ENCODE data around the gene IL2RA. TPM values are rescaled to one million over a fixed set of nuclear protein-coding genes. Genes with fewer than 3 reads are reported as not detected.

The IL2RA gene
- total RNA-seq, 1 experiment from 2014 or later = not detected

DNA sequence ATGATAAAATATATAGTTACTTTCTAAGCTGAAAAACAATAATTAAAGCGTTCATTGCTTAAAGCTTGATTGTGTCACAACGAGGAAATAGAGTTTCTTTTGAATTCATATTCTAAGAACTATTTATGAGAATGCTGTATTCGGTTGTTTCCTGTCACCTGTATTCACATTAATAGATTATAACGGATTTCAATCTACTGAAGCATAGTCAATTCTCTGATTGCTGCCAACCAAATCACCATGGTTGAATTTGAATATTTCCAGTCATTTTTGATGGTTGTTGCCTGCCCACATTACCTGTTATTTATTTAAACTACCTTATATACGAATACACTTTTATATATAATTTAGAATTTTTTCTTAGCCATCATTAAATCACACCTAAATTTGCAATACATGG, 22.0 kb downstream of the IL2RA start:
- ATAC-seq (no peak), DNase-seq (no peak)
- BruUV-seq (replicated peaks) = no TSS peak
- Histone ChIP-seq H3K4me3 (ENCODE audit: low read length) (no peak overlapping the region), H3K4me1 (ENCODE audit: insufficient read depth, low read length) (no peaks in the 10 kb centered on the region), H3F3A (ENCODE audit: low read length, unreplicated experiment) (no peaks in the 10 kb centered on the region), H3K9me2 (replicated peaks; ENCODE audit: low read length) (no peaks in the 10 kb centered on the region), H3K27ac (ENCODE audit: low read length) (no peak overlapping the region), H3K4me2 (ENCODE audit: low read length) (no peak overlapping the region), H3K79me2 (ENCODE audit: low read length) (no peaks in the 10 kb centered on the region), H4K20me1 (ENCODE audit: low read length) (no peaks in the 10 kb centered on the region), H3K27me3 (ENCODE audit: low read length) (peaks cover 44% of the 10 kb centered on the region), H3K36me3 (ENCODE audit: low read depth, low read length) (no peaks in the 10 kb centered on the region), H3K9ac (ENCODE audit: low read length) (no peak overlapping the region), H3K9me3 (ENCODE audit: low read length) (no peaks in the 10 kb centered on the region), H2AFZ (ENCODE audit: low read length) (no peak overlapping the region)
- ChIA-PET POLR2A (ENCODE audit: unreplicated experiment) (no interaction called here), CTCF (no interaction called here)
- TF ChIP-seq EZH2phosphoT487 (IDR thresholded peaks at IDR 0.05; ENCODE audit: borderline replicate concordance, low read length) (no peak), EZH2 (IDR thresholded peaks at IDR 0.05; ENCODE audit: low read length, unreplicated experiment) (no peak)
- TF ChIP-seq, protein P1, sequence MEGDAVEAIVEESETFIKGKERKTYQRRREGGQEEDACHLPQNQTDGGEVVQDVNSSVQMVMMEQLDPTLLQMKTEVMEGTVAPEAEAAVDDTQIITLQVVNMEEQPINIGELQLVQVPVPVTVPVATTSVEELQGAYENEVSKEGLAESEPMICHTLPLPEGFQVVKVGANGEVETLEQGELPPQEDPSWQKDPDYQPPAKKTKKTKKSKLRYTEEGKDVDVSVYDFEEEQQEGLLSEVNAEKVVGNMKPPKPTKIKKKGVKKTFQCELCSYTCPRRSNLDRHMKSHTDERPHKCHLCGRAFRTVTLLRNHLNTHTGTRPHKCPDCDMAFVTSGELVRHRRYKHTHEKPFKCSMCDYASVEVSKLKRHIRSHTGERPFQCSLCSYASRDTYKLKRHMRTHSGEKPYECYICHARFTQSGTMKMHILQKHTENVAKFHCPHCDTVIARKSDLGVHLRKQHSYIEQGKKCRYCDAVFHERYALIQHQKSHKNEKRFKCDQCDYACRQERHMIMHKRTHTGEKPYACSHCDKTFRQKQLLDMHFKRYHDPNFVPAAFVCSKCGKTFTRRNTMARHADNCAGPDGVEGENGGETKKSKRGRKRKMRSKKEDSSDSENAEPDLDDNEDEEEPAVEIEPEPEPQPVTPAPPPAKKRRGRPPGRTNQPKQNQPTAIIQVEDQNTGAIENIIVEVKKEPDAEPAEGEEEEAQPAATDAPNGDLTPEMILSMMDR (conservative IDR thresholded peaks at IDR 0.05; ENCODE audit: low read depth, low read length) = no peak
- intact Hi-C loops (cut with micrococcal nuclease) = no loop called here

DNA sequence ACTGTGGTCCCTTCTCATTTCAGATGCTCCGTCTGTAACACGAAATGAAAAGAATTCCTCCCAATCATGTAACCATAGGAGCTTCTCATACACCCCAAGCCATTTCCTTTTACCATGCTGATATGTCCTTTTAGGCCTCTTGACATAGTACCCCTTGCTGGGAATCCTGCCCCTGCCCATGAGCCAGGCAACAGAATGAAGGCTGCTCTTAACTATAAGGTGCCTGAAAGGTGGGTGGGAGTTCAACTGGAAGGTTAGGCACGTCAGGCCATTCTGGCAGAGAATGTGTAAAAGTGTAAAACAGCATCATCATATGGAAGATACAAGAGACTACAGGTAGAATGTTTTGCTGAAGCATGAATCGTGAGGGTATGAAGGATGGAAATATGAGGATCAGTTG, 22.5 kb downstream of the IL2RA start:
- no TSS peak for BruUV-seq (replicated peaks)
- intact Hi-C loops (cut with micrococcal nuclease) = no loop called here
- Histone ChIP-seq H3K27ac (ENCODE audit: low read length) (no peak overlapping the region), H3K79me2 (ENCODE audit: low read length) (no peaks in the 10 kb centered on the region), H3K36me3 (ENCODE audit: low read depth, low read length) (no peaks in the 10 kb centered on the region), H3K9me2 (replicated peaks; ENCODE audit: low read length) (no peaks in the 10 kb centered on the region), H3K4me2 (ENCODE audit: low read length) (no peak overlapping the region), H3K27me3 (ENCODE audit: low read length) (peaks cover 44% of the 10 kb centered on the region), H3K9me3 (ENCODE audit: low read length) (no peaks in the 10 kb centered on the region), H3K4me1 (ENCODE audit: insufficient read depth, low read length) (no peaks in the 10 kb centered on the region), H3K9ac (ENCODE audit: low read length) (no peak overlapping the region), H2AFZ (ENCODE audit: low read length) (no peak overlapping the region), H3K4me3 (ENCODE audit: low read length) (no peak overlapping the region), H3F3A (ENCODE audit: low read length, unreplicated experiment) (no peaks in the 10 kb centered on the region), H4K20me1 (ENCODE audit: low read length) (no peaks in the 10 kb centered on the region)
- ChIA-PET POLR2A (ENCODE audit: unreplicated experiment) (no interaction called here), CTCF (no interaction called here)
- ATAC-seq = no peak
- no peak for TF ChIP-seq EZH2phosphoT487 (IDR thresholded peaks at IDR 0.05; ENCODE audit: borderline replicate concordance, low read length)
- TF ChIP-seq, protein P1 (conservative IDR thresholded peaks at IDR 0.05; ENCODE audit: low read depth, low read length) = no peak
- TF ChIP-seq EZH2 (IDR thresholded peaks at IDR 0.05; ENCODE audit: low read length, unreplicated experiment) = no peak
- no peak for DNase-seq

DNA sequence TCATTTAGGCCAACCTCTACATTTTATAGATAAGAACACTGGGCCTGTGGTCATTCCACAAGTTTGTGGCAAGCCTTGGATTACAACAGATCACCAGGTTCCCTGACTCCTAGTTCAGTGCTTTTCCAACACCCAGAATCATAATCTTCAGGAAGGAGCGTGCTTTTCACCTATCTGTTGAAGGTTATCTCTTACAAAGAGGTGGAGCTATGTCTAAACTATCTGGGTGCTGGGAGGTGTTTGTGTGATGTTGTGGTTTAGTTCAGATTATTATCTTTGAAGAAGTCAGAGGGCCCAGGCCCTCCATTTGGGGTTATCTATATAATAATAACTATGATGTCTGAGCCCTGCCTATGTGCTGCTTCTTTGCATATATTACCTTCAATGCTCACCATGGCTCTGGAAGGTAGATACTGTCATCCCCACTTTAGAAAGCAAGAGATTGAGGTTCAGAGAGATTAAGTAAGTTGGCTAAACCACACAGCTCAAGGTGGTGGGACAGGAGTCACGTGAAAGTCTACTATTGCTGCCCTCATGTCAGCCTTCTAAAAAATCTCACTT, 24.0 kb downstream of the IL2RA start:
- POLR2A ChIA-PET (ENCODE audit: unreplicated experiment) = no interaction called here
- no peaks in the 10 kb centered on the region for H3F3A ChIP-seq (ENCODE audit: low read length, unreplicated experiment)
- H2AFZ ChIP-seq (ENCODE audit: low read length) = no peak overlapping the region
- CTCF ChIA-PET = no interaction called here
- H3K9me2 ChIP-seq (replicated peaks; ENCODE audit: low read length) = no peaks in the 10 kb centered on the region
- ATAC-seq (no peak), DNase-seq (no peak)
- BruUV-seq (replicated peaks) = no TSS peak
- no peaks in the 10 kb centered on the region for H3K36me3 ChIP-seq (ENCODE audit: low read depth, low read length)
- H3K9ac ChIP-seq (ENCODE audit: low read length) = no peak overlapping the region
- intact Hi-C loops (cut with micrococcal nuclease) = no loop called here
- H4K20me1 ChIP-seq (ENCODE audit: low read length) = no peaks in the 10 kb centered on the region
- H3K4me2 ChIP-seq (ENCODE audit: low read length) = no peak overlapping the region
- H3K4me1 ChIP-seq (ENCODE audit: insufficient read depth, low read length) = no peaks in the 10 kb centered on the region
- no peaks in the 10 kb centered on the region for H3K9me3 ChIP-seq (ENCODE audit: low read length)
- H3K27me3 ChIP-seq (ENCODE audit: low read length) = peaks cover 39% of the 10 kb centered on the region
- H3K4me3 ChIP-seq (ENCODE audit: low read length) = no peak overlapping the region
- no peak overlapping the region for H3K27ac ChIP-seq (ENCODE audit: low read length)
- TF ChIP-seq EZH2 (IDR thresholded peaks at IDR 0.05; ENCODE audit: low read length, unreplicated experiment) = no peak
- no peak for TF ChIP-seq EZH2phosphoT487 (IDR thresholded peaks at IDR 0.05; ENCODE audit: borderline replicate concordance, low read length)
- TF ChIP-seq, protein P1 (conservative IDR thresholded peaks at IDR 0.05; ENCODE audit: low read depth, low read length) = no peak
- H3K79me2 ChIP-seq (ENCODE audit: low read length) = no peaks in the 10 kb centered on the region

All from PC-3 (cell line).